ENCODE data around the gene MATR3.

The MATR3 gene

GRCh38 chr5:139296862-139297326, 3.4 kb downstream of the MATR3 start:
- H3K4me3 ChIP-seq (ENCODE audit: control insufficient read depth, low read depth, low read length), result no peak overlapping the region
- TF ChIP-seq CTCF (conservative IDR thresholded peaks at IDR 0.05; ENCODE audit: control insufficient read depth, insufficient read depth, low read depth, low read length), result no peak
- DNase-seq (ENCODE audit: low read depth), result no peak

GRCh38 chr5:139297439-139298133, 4.0 kb downstream of the MATR3 start:
- DNase-seq (ENCODE audit: low read depth), result no peak
- TF ChIP-seq CTCF (conservative IDR thresholded peaks at IDR 0.05; ENCODE audit: control insufficient read depth, insufficient read depth, low read depth, low read length), result no peak
- H3K4me3 ChIP-seq (ENCODE audit: control insufficient read depth, low read depth, low read length), result no peak overlapping the region

- TF ChIP-seq CTCF (conservative IDR thresholded peaks at IDR 0.05; ENCODE audit: control insufficient read depth, insufficient read depth, low read depth, low read length), result no peak
- H3K4me3 ChIP-seq (ENCODE audit: control insufficient read depth, low read depth, low read length), result no peak overlapping the region
- DNase-seq (ENCODE audit: low read depth), result no peak
Observed at GRCh38 chr5:139298242-139298641, 4.7 kb downstream of the MATR3 start.

- no peak overlapping the region for H3K4me3 ChIP-seq (ENCODE audit: control insufficient read depth, low read depth, low read length)
- no peak for TF ChIP-seq CTCF (conservative IDR thresholded peaks at IDR 0.05; ENCODE audit: control insufficient read depth, insufficient read depth, low read depth, low read length)
- no peak for DNase-seq (ENCODE audit: low read depth)
Observed at GRCh38 chr5:139299486-139299885, 5.9 kb downstream of the MATR3 start.

- no peak for DNase-seq (ENCODE audit: low read depth)
- no peak for TF ChIP-seq CTCF (conservative IDR thresholded peaks at IDR 0.05; ENCODE audit: control insufficient read depth, insufficient read depth, low read depth, low read length)
- H3K4me3 ChIP-seq (ENCODE audit: control insufficient read depth, low read depth, low read length), result no peak overlapping the region
Observed at GRCh38 chr5:139301808-139302499, 8.4 kb downstream of the MATR3 start.

- no peak for TF ChIP-seq CTCF (conservative IDR thresholded peaks at IDR 0.05; ENCODE audit: control insufficient read depth, insufficient read depth, low read depth, low read length)
- DNase-seq (ENCODE audit: low read depth), result no peak
- H3K4me3 ChIP-seq (ENCODE audit: control insufficient read depth, low read depth, low read length), result no peak overlapping the region
Observed at GRCh38 chr5:139304391-139305324, 11.1 kb downstream of the MATR3 start.

Measured in fibroblast of mammary gland (primary cell).